OCI-LY3 (cell line): Measurements from ENCODE around the gene ARF1.

Experiments used
- H2AFZ ChIP-seq: fragments of 200-600, 300-600 bp; shearing (Covaris generic); 2 replicates; pipeline ENCODE4 v1.6.0; 2014; ENCODE audit warnings: antibody characterized with exemption, low read depth, low read length
- H3K27ac ChIP-seq: fragments of 200-600, 300-600 bp; sonication (generic); 2 replicates; pipeline ENCODE4 v1.5.1; 2014; ENCODE audit warnings: mild to moderate bottlenecking, low read length, moderate library complexity, mixed read lengths
- H3K27me3 ChIP-seq: fragments of 200-600, 300-600 bp; sonication (generic); 2 replicates; pipeline ENCODE4 v1.6.1; 2014; ENCODE audit warnings: low read depth, low read length, mixed read lengths
- H3K36me3 ChIP-seq: fragments of 200-600, 300-600 bp; sonication (generic); replicated peaks from 2 replicates; pipeline ENCODE3; 2014; ENCODE audit warnings: low read depth, low read length, mixed read lengths
- H3K4me1 ChIP-seq: fragments of 300-600, 200-600 bp; sonication (generic); 2 replicates; pipeline ENCODE4 v1.6.1; 2014; ENCODE audit warnings: low read length, mixed read lengths
- H3K4me2 ChIP-seq: fragments of 200-600, 300-600 bp; sonication (generic); 2 replicates; pipeline ENCODE4 v1.6.1; 2014; ENCODE audit warnings: low read length, mixed read lengths
- H3K4me3 ChIP-seq: fragments of 300-600, 200-600 bp; sonication (generic); 2 replicates; pipeline ENCODE4 v1.5.1; 2014; ENCODE audit warnings: antibody characterized with exemption, mild to moderate bottlenecking, low read length, moderate library complexity
- H3K79me2 ChIP-seq: fragments of 300-600, 200-600 bp; shearing (Covaris generic); 2 replicates; pipeline ENCODE4 v1.6.1; 2014; ENCODE audit warnings: mild to moderate bottlenecking, low read length, mixed read lengths
- H3K9ac ChIP-seq: fragments of 300-600, 200-600 bp; shearing (Covaris generic); 2 replicates; pipeline ENCODE4 v1.6.0; 2014; ENCODE audit warnings: mild to moderate bottlenecking, low read length, moderate library complexity
- H3K9me3 ChIP-seq: fragments of 200-600, 300-600 bp; shearing (Covaris generic); 2 replicates; pipeline ENCODE4 v1.6.1; 2014; ENCODE audit warnings: low read length, mixed read lengths; ENCODE audit not compliant: insufficient read depth
- H4K20me1 ChIP-seq: fragments of 200-600, 300-600 bp; sonication (generic); 2 replicates; pipeline ENCODE4 v1.6.1; 2016; ENCODE audit warnings: low read length, mixed read lengths; ENCODE audit not compliant: insufficient read depth
- EZH2phosphoT487 ChIP-seq: fragments of 200-600 bp; shearing (Covaris generic); IDR thresholded peaks from 2 replicates; pipeline ENCODE4 v1.6.1; 2018; ENCODE audit warnings: antibody characterized with exemption, mixed run types, low read depth
- TF ChIP-seq, protein P1 (sequence below): fragments of 200-600, 300-600 bp; sonication (generic); IDR thresholded peaks from 2 replicates; pipeline ENCODE4 v1.5.1; 2014; ENCODE audit warnings: antibody characterized with exemption, low read length, low read depth

ARF1 gene

DNA sequence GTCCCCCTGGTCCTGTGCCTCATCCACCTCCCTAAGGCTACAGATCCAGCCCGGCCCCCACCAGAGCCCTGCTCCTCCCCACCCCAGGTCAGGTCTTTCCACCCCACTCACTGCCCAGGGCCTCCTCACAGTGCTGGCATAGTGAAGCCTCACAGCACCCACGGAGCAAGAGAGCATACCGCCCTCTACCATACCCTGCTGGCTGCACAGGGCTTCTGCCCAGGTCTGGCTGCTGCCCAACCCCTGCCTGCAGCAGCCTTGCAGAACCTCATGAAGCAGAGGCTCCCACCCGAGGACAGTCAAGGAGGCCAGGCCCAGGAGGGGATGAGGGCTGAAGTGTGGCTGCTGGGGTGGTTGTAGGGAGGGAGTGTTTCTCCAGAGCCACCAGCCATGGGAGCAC lies 19.7 kb upstream of the ARF1 start:
- no peak overlapping the region for H2AFZ ChIP-seq
- H3K27me3 ChIP-seq = peaks cover 14% of the 10 kb centered on the region

DNA sequence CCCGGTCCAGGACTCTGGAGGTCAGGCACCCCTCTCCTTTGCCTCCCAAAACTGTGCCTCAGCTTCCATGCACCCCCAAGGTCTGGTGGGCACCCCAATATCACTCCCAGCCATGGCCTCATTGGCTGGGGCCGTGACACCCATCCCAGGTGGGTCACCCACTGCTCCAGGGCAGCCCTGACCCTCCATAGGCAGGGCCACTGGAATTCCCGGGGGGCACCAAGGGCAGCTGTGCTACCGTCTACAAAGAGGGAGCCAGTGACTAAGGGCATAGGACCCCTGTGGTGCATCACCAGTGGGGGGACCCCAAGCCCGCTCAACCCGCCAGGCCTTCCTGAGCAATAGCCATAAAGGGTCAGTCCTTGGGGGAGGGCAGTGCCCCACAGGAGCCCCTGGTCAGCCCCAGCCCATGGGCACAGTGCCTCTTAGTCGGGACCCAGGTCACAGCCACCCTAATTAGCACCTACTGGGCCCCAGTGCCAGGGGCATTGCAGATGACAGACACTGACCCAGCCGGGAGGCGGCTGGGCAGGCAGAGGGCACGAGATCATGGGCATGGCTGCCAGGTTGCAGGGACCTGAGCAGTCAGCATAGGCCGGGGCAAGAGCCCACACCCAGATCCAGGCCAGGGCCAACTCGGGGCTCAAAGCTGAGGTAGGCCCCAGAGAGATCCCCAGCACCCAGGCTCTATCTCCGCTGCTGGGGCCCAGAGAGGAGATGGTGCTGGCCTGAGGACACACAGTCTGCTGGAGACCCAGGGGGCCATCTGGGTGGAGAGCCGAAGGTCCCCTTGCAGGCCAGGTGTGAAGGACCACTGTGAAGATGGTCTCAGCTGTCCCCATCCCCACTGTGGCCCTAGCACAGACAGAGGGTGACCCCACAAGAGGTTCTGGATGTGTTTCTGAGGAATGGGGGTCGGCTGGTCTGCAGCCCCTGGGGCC lies 19.0 kb upstream of the ARF1 start:
- H2AFZ ChIP-seq = no peak overlapping the region
- no peak overlapping the region for H3K4me3 ChIP-seq
- no peaks in the 10 kb centered on the region for H3K4me1 ChIP-seq
- H4K20me1 ChIP-seq = no peaks in the 10 kb centered on the region
- peaks cover 14% of the 10 kb centered on the region for H3K27me3 ChIP-seq
- H3K4me2 ChIP-seq = no peak overlapping the region
- no peak overlapping the region for H3K27ac ChIP-seq
- H3K36me3 ChIP-seq = no peaks in the 10 kb centered on the region
- H3K9ac ChIP-seq = no peak overlapping the region
- H3K9me3 ChIP-seq = no peaks in the 10 kb centered on the region
- TF ChIP-seq, protein P1, sequence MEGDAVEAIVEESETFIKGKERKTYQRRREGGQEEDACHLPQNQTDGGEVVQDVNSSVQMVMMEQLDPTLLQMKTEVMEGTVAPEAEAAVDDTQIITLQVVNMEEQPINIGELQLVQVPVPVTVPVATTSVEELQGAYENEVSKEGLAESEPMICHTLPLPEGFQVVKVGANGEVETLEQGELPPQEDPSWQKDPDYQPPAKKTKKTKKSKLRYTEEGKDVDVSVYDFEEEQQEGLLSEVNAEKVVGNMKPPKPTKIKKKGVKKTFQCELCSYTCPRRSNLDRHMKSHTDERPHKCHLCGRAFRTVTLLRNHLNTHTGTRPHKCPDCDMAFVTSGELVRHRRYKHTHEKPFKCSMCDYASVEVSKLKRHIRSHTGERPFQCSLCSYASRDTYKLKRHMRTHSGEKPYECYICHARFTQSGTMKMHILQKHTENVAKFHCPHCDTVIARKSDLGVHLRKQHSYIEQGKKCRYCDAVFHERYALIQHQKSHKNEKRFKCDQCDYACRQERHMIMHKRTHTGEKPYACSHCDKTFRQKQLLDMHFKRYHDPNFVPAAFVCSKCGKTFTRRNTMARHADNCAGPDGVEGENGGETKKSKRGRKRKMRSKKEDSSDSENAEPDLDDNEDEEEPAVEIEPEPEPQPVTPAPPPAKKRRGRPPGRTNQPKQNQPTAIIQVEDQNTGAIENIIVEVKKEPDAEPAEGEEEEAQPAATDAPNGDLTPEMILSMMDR = no peak
- no peak for TF ChIP-seq EZH2phosphoT487
- H3K79me2 ChIP-seq = no peaks in the 10 kb centered on the region

More for the DNA sequence above, 19.7 kb upstream of the ARF1 start:
- Histone ChIP-seq H3K4me1 (no peaks in the 10 kb centered on the region), H3K79me2 (no peaks in the 10 kb centered on the region), H3K4me2 (no peak overlapping the region), H3K9me3 (no peaks in the 10 kb centered on the region), H3K36me3 (no peaks in the 10 kb centered on the region), H3K9ac (no peak overlapping the region), H4K20me1 (no peaks in the 10 kb centered on the region), H3K4me3 (no peak overlapping the region), H3K27ac (no peak overlapping the region)
- TF ChIP-seq EZH2phosphoT487 = no peak
- TF ChIP-seq, protein P1 = no peak

DNA sequence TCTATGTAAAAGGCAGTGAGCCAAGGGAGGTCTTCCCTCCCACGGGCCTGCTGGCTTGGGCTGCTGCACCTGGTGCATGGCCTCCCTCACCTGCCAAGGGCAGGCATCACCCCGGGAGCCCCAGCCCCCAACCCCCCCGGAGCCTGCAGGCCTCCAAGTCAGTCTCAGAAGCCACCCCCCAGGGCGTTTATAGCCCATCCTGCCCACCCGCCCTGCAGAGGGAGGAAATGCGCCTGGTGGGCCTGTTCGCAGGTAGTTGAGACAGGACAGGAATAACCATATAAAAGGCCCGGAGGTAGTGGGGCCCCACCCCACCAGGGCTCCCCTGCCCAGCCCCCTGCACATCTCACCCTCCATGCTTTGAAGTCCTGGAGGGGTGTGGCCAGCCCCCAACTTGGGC lies 18.2 kb upstream of the ARF1 start:
- H3K4me2 ChIP-seq = no peak overlapping the region
- H3K9me3 ChIP-seq = no peaks in the 10 kb centered on the region
- no peak overlapping the region for H3K4me3 ChIP-seq
- H3K27ac ChIP-seq = no peak overlapping the region
- no peaks in the 10 kb centered on the region for H3K36me3 ChIP-seq
- no peaks in the 10 kb centered on the region for H3K79me2 ChIP-seq
- H3K27me3 ChIP-seq = peaks cover 14% of the 10 kb centered on the region
- TF ChIP-seq, protein P1 = no peak
- no peak for TF ChIP-seq EZH2phosphoT487
- H3K4me1 ChIP-seq = no peaks in the 10 kb centered on the region
- H4K20me1 ChIP-seq = no peaks in the 10 kb centered on the region
- H3K9ac ChIP-seq = no peak overlapping the region
- no peak overlapping the region for H2AFZ ChIP-seq

DNA sequence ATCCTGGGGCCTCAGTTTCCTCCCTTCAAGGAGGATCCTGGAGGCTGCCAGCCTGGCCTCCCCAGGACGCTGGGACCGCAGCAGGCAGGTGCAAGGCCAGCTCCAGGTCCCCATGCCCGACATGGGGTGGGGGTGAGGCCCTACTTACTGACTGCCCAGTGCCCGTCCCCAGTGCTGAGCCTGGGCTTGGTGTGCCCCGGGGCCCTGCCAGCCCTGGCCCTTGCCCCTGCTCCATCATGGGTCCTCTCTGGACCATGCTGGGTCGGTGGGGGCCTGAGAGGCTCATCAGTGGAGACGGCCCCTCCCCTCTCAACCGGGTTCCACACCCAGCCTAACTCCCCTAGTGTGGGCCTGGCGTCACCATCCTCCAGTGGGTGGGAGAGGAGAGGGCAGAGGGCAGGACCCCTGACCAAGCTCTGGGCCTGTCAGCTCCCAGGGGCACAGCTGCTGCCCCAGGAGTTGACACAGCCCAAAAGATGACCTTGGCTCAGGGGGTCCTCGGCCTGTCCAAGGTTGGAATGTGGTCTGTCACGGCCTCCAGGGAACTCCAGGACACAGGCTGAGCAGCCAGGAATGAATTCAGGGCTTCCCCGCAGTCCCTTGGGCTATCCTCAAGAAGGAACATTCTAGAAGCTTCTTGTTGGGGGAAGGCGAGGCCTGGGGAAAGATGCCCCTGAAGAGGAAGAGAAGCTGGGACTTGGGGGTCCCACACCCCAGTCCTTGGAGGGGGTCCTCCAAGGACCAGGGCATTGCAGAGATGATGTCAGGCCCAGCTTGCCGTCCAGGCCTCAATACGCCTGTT lies 17.6 kb upstream of the ARF1 start:
- H3K79me2 ChIP-seq = no peaks in the 10 kb centered on the region
- no peaks in the 10 kb centered on the region for H3K36me3 ChIP-seq
- H3K27ac ChIP-seq = no peak overlapping the region
- no peaks in the 10 kb centered on the region for H4K20me1 ChIP-seq
- peaks cover 14% of the 10 kb centered on the region for H3K27me3 ChIP-seq
- H3K4me1 ChIP-seq = no peaks in the 10 kb centered on the region
- no peak for TF ChIP-seq EZH2phosphoT487
- TF ChIP-seq, protein P1 = no peak
- no peak overlapping the region for H3K9ac ChIP-seq
- no peak overlapping the region for H2AFZ ChIP-seq
- H3K4me2 ChIP-seq = no peak overlapping the region
- no peak overlapping the region for H3K4me3 ChIP-seq
- H3K9me3 ChIP-seq = no peaks in the 10 kb centered on the region
